GM19238 (cell line): ENCODE data around the gene DGKZ.

ENCODE experiments used
- DNase-seq: peaks from one replicate; pipeline ENCODE4 v3.0.0; 2011; ENCODE audit warnings: low spot score; ENCODE audit not compliant: insufficient read length

DGKZ gene

DNA sequence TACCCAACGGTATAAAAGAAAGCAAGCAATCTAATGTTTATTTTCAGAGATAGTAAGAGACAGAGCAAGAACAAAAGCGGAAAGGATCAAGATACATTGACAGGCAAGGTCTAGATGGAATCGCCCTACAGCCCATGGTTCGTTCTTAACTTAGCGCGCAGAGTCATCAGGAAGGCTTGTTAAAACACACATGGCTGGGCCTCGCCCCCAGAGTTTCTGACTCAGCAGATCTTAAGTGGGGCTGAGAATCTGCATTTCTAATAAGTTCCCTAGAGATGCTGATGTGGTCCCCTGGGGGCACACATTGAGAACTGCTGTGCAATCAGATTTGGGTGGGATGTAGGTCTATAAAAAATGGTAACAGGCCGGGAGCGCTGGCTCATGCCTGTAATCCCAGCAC, 80.1 kb downstream of the DGKZ start:
- no peak for DNase-seq

DNA sequence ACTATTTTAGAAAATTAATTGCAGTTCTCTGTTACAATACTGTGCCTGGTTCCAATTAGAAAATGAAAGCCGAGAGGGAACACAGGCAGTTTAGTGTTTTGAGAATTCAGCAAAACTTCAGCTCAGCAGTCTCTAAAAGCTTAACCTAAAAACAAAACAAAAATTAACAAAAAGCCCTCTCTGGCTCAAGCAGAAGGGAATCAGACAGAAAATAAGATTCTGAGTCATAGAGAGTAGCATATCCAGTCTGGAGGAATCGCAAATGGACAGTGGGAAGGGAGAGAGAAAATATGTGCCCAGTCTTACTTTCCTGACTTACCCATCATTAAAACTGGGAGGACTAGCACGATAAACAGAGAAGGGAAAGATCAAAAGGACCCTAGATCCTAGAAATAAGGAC, 82.5 kb downstream of the DGKZ start:
- no peak for DNase-seq
